Measurements from ENCODE around the gene TMEM163.

GRCh38 chr2:134465228-134466105 lies 253.3 kb downstream of the TMEM163 start:
- TF ChIP-seq CTCF (IDR thresholded peaks at IDR 0.05; ENCODE audit: low read depth, low read length), result no peak
- TF ChIP-seq MAX (IDR thresholded peaks at IDR 0.05; ENCODE audit: low read depth, low read length), result no peak
- no peak for TF ChIP-seq POLR2A (IDR thresholded peaks at IDR 0.05; ENCODE audit: extremely low read depth, insufficient read length)
- no peak for TF ChIP-seq MYC (IDR thresholded peaks at IDR 0.05; ENCODE audit: low read depth, low read length)

Data from NB4 (cell line).